ENCODE measurements around the gene TLE1. TPM values are rescaled to one million over a fixed set of nuclear protein-coding genes. Genes with fewer than 3 reads are reported as not detected.

The TLE1 gene
- total RNA-seq, 1 donor from 2014 or later = 42.5 TPM

DNA sequence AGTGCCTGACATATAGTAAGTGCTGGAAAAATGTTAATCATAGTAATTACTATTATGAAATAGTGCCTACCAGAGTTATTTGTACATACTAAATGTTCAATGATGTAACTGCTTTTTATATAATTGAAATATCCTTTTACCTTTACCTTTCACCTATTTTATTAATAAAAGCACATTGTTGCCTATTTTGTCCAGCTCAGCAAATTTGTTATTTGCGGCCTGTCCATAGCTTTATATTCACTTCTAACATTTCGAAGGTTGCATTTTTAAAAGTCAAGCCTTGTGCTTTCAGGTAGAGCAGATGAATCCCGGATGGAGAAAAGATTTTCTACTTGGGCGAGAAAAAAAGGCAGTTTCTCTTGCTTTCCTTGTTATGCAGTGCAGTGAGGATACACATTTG, 119.3 kb downstream of the TLE1 start:
- Mint-ChIP-seq H3K9me3 (no peaks in the 10 kb centered on the region), H3K36me3 (ENCODE audit: low read depth) (no peaks in the 10 kb centered on the region), H3K4me1 (peaks cover 23% of the 10 kb centered on the region), H3K4me3 (no peak overlapping the region), H3K27me3 (ENCODE audit: low read depth) (peaks cover 2% of the 10 kb centered on the region), H3K27ac (ENCODE audit: unreplicated experiment) (no peak overlapping the region)
- TF ChIP-seq, protein P1, sequence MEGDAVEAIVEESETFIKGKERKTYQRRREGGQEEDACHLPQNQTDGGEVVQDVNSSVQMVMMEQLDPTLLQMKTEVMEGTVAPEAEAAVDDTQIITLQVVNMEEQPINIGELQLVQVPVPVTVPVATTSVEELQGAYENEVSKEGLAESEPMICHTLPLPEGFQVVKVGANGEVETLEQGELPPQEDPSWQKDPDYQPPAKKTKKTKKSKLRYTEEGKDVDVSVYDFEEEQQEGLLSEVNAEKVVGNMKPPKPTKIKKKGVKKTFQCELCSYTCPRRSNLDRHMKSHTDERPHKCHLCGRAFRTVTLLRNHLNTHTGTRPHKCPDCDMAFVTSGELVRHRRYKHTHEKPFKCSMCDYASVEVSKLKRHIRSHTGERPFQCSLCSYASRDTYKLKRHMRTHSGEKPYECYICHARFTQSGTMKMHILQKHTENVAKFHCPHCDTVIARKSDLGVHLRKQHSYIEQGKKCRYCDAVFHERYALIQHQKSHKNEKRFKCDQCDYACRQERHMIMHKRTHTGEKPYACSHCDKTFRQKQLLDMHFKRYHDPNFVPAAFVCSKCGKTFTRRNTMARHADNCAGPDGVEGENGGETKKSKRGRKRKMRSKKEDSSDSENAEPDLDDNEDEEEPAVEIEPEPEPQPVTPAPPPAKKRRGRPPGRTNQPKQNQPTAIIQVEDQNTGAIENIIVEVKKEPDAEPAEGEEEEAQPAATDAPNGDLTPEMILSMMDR (conservative IDR thresholded peaks at IDR 0.05) = no peak
- no peak for DNase-seq (ENCODE audit: low read depth, low spot score)

DNA sequence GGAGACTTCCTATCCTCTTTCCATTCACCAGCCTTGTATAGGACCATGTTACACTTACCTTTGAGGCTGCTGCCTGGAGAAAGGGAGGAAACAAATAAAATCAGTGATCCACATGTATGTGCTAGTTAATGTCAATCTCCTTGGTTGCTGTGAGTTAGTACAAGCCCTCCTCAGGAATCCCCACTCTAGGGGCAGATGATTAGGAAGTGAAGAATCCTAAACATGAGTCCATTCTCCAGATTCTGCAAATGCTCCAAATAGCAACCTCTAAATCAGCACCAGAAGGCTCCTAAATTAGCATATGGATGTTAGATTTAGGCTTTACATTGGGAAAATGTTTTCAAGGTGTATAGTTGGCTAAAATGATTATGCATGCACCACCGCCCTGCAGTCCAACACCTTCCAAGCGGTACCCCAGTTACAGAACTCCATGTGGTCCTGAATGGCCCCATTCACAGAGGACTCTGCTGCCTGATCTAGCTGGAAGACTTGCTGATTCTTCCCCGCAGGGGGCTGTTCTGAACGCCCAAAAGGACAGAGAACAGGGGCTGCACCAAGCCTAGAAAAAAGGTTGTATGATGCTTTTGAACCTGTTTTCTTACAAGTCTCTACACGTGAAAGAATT, 123.2 kb downstream of the TLE1 start:
- DNase-seq (ENCODE audit: low read depth, low spot score) = no peak
- H3K4me1 Mint-ChIP-seq = peaks cover 35% of the 10 kb centered on the region
- no peak overlapping the region for H3K4me3 Mint-ChIP-seq
- peaks cover 2% of the 10 kb centered on the region for H3K27me3 Mint-ChIP-seq (ENCODE audit: low read depth)
- no peak overlapping the region for H3K27ac Mint-ChIP-seq (ENCODE audit: unreplicated experiment)
- no peaks in the 10 kb centered on the region for H3K36me3 Mint-ChIP-seq (ENCODE audit: low read depth)
- H3K9me3 Mint-ChIP-seq = no peaks in the 10 kb centered on the region
- TF ChIP-seq, protein P1 (conservative IDR thresholded peaks at IDR 0.05) = no peak

GRCh38 chr9:81565609-81566008, 123.7 kb downstream of the TLE1 start:
- no peak overlapping the region for H3K27ac Mint-ChIP-seq (ENCODE audit: unreplicated experiment)
- H3K4me1 Mint-ChIP-seq = peaks cover 35% of the 10 kb centered on the region
- no peaks in the 10 kb centered on the region for H3K9me3 Mint-ChIP-seq
- TF ChIP-seq, protein P1 (conservative IDR thresholded peaks at IDR 0.05) = no peak
- H3K4me3 Mint-ChIP-seq = no peak overlapping the region
- H3K27me3 Mint-ChIP-seq (ENCODE audit: low read depth) = no peaks in the 10 kb centered on the region
- H3K36me3 Mint-ChIP-seq (ENCODE audit: low read depth) = no peaks in the 10 kb centered on the region
- DNase-seq (ENCODE audit: low read depth, low spot score) = no peak

DNA sequence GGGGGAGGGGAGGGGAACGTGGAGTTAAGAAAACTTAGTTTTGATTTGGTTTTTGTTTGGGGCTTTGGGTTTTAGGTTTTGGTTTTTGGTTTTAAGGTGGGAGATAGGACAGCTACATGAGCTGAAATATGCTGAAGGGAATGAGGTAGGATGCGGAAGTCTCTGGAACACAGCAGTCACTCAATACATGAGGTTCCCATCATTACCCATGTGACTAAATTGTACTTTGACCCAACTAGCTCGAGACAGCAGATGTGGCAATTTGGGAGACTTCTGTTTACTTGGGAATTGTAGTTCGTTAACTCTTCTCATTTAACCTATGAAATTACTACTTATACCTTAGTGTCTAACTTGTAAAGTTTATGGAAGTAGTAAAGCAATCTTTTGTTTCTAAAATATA, 124.2 kb downstream of the TLE1 start:
- DNase-seq (ENCODE audit: low read depth, low spot score) = no peak
- H3K4me1 Mint-ChIP-seq = peaks cover 37% of the 10 kb centered on the region
- no peaks in the 10 kb centered on the region for H3K36me3 Mint-ChIP-seq (ENCODE audit: low read depth)
- no peaks in the 10 kb centered on the region for H3K27me3 Mint-ChIP-seq (ENCODE audit: low read depth)
- no peaks in the 10 kb centered on the region for H3K9me3 Mint-ChIP-seq
- H3K27ac Mint-ChIP-seq (ENCODE audit: unreplicated experiment) = no peak overlapping the region
- TF ChIP-seq, protein P1 (conservative IDR thresholded peaks at IDR 0.05) = no peak
- H3K4me3 Mint-ChIP-seq = no peak overlapping the region

GRCh38 chr9:81564632-81565031, 124.7 kb downstream of the TLE1 start:
- DNase-seq (ENCODE audit: low read depth, low spot score) = no peak
- Mint-ChIP-seq H3K9me3 (peaks cover 3% of the 10 kb centered on the region), H3K4me3 (no peak overlapping the region), H3K36me3 (ENCODE audit: low read depth) (no peaks in the 10 kb centered on the region), H3K27ac (ENCODE audit: unreplicated experiment) (no peak overlapping the region), H3K4me1 (peaks cover 42% of the 10 kb centered on the region), H3K27me3 (ENCODE audit: low read depth) (no peaks in the 10 kb centered on the region)
- TF ChIP-seq, protein P1 (conservative IDR thresholded peaks at IDR 0.05) = no peak

Data from neural crest cell (in vitro differentiated cells).